DND-41 (cell line): ENCODE data around the gene E2F2.

Experiments used
- ATAC-seq: fragments of 200-7000 bp; cut with Tn5 transposase; 3 replicates; pipeline ENCODE4 v1.9.1; 2021; ENCODE audit warnings: low read depth; ENCODE audit not compliant: insufficient read depth
- DNase-seq: peaks from one replicate; pipeline ENCODE4 v3.0.0-alpha.2; 2020
- H2AFZ ChIP-seq: 2 replicates; pipeline ENCODE4 v1.6.0; 2012; ENCODE audit warnings: low read depth, low read length
- H3K27ac ChIP-seq: 2 replicates; pipeline ENCODE4 v1.5.1; 2012; ENCODE audit warnings: low read length, inconsistent platforms
- H3K27me3 ChIP-seq: fragments of 200-600 bp; sonication (generic); 2 replicates; pipeline ENCODE4 v1.6.0; 2012; ENCODE audit warnings: low read length, mild to moderate bottlenecking, inconsistent platforms; ENCODE audit not compliant: insufficient read depth, poor library complexity
- H3K36me3 ChIP-seq: 2 replicates; pipeline ENCODE4 v1.5.1; 2012; ENCODE audit warnings: low read length, inconsistent platforms; ENCODE audit not compliant: insufficient read depth
- H3K4me1 ChIP-seq: 2 replicates; pipeline ENCODE4 v1.5.1; 2012; ENCODE audit warnings: mild to moderate bottlenecking, low read length; ENCODE audit not compliant: insufficient read depth
- H3K4me2 ChIP-seq: 2 replicates; pipeline ENCODE4 v1.6.0; 2012; ENCODE audit warnings: mild to moderate bottlenecking, moderate library complexity, low read length, inconsistent platforms; ENCODE audit not compliant: insufficient read depth
- H3K4me3 ChIP-seq, 2 experiments: fragments of 200-600 bp in 1 of 2; shearing (Covaris generic) in 1 of 2; 2 replicates each; pipeline ENCODE4 v1.5.1; 2012 to 2016; ENCODE audit warnings: inconsistent platforms in 2 of 2, low read length in 2 of 2, mild to moderate bottlenecking in 2 of 2, low read depth in 1 of 2, moderate library complexity in 1 of 2
- H3K79me2 ChIP-seq: 2 replicates; pipeline ENCODE4 v1.6.0; 2012; ENCODE audit warnings: low read length, inconsistent platforms; ENCODE audit not compliant: insufficient read depth
- H3K9ac ChIP-seq: 2 replicates; pipeline ENCODE4 v1.6.0; 2012; ENCODE audit warnings: low read depth, mild to moderate bottlenecking, inconsistent platforms, low read length, moderate library complexity
- H3K9me3 ChIP-seq: 2 replicates; pipeline ENCODE4 v1.5.1; 2012; ENCODE audit warnings: low read length, moderate library complexity, mild to moderate bottlenecking, inconsistent platforms; ENCODE audit not compliant: insufficient read depth, severe bottlenecking
- H4K20me1 ChIP-seq: 2 replicates; pipeline ENCODE4 v1.6.0; 2012; ENCODE audit warnings: low read length; ENCODE audit not compliant: insufficient read depth
- EZH2 ChIP-seq: IDR thresholded peaks from 3 replicates; pipeline ENCODE4 v1.6.1; 2012; ENCODE audit warnings: borderline replicate concordance, low read depth, mild to moderate bottlenecking, moderate library complexity, low read length, inconsistent platforms; ENCODE audit not compliant: severe bottlenecking
- TF ChIP-seq, protein P1 (sequence below): IDR thresholded peaks from 2 replicates; pipeline ENCODE4 v1.5.1; 2012; ENCODE audit warnings: borderline replicate concordance, low read length, moderate library complexity, mild to moderate bottlenecking; ENCODE audit not compliant: poor library complexity, severe bottlenecking; ENCODE audit errors: extremely low read depth

Gene E2F2

DNA sequence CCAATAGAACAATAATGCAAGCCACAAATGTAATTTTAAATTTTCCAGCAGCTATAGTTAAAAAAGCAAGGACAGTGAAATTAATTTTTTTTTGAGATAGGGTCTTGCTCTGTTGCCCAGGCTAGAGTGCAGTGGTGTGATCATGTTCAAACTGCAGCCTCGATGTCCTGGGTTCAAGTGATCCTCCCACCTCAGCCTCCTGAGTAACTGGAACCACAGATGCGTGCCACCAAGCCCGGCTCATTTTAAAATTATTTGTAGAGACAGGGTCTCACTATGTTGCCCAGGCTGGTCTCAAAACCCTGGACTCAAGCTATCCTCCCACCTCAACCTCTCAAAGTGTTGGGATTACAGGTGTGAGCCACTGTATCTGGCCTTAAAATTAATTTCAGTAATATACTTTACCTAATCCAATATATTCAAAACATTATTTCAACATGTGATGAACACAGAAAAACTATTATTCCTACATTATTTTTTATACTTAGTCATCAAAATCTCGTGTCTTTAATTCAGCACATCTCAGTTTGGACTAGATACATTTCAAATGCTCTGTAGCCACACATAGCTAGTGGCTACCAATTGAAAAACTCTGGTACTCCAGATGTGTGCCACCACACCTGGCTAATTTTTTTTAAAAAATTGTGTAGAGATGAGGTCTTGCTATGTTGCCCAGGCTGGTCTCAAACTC, 39.1 kb upstream of the E2F2 start:
- peaks cover 20% of the 10 kb centered on the region for H3K27me3 ChIP-seq
- H3K4me3 ChIP-seq, result no peak overlapping the region
- H3K9ac ChIP-seq, result no peak overlapping the region
- no peaks in the 10 kb centered on the region for H3K4me1 ChIP-seq
- H4K20me1 ChIP-seq, result no peaks in the 10 kb centered on the region
- no peak overlapping the region for H3K4me2 ChIP-seq
- H3K27ac ChIP-seq, result no peak overlapping the region
- H3K36me3 ChIP-seq, result no peaks in the 10 kb centered on the region
- no peaks in the 10 kb centered on the region for H3K79me2 ChIP-seq
- H3K9me3 ChIP-seq, result no peaks in the 10 kb centered on the region
- ATAC-seq (no peak), DNase-seq (no peak)
- TF ChIP-seq, protein P1, sequence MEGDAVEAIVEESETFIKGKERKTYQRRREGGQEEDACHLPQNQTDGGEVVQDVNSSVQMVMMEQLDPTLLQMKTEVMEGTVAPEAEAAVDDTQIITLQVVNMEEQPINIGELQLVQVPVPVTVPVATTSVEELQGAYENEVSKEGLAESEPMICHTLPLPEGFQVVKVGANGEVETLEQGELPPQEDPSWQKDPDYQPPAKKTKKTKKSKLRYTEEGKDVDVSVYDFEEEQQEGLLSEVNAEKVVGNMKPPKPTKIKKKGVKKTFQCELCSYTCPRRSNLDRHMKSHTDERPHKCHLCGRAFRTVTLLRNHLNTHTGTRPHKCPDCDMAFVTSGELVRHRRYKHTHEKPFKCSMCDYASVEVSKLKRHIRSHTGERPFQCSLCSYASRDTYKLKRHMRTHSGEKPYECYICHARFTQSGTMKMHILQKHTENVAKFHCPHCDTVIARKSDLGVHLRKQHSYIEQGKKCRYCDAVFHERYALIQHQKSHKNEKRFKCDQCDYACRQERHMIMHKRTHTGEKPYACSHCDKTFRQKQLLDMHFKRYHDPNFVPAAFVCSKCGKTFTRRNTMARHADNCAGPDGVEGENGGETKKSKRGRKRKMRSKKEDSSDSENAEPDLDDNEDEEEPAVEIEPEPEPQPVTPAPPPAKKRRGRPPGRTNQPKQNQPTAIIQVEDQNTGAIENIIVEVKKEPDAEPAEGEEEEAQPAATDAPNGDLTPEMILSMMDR, result no peak
- TF ChIP-seq EZH2, result no peak
- no peak overlapping the region for H2AFZ ChIP-seq

- no peak overlapping the region for H3K9ac ChIP-seq
- no peaks in the 10 kb centered on the region for H3K79me2 ChIP-seq
- peak; percentile 8 for TF ChIP-seq EZH2
- TF ChIP-seq, protein P1, result no peak
- no peaks in the 10 kb centered on the region for H3K4me1 ChIP-seq
- no peaks in the 10 kb centered on the region for H4K20me1 ChIP-seq
- ATAC-seq (no peak), DNase-seq (no peak)
- no peak overlapping the region for H2AFZ ChIP-seq
- H3K36me3 ChIP-seq, result no peaks in the 10 kb centered on the region
- H3K4me2 ChIP-seq, result no peak overlapping the region
- no peaks in the 10 kb centered on the region for H3K9me3 ChIP-seq
- H3K27ac ChIP-seq, result no peak overlapping the region
- peaks cover 33% of the 10 kb centered on the region for H3K27me3 ChIP-seq
- no peak overlapping the region for H3K4me3 ChIP-seq
These were observed 37.8 kb upstream of the E2F2 start for GRCh38 chr1:23568608-23569383.

DNA sequence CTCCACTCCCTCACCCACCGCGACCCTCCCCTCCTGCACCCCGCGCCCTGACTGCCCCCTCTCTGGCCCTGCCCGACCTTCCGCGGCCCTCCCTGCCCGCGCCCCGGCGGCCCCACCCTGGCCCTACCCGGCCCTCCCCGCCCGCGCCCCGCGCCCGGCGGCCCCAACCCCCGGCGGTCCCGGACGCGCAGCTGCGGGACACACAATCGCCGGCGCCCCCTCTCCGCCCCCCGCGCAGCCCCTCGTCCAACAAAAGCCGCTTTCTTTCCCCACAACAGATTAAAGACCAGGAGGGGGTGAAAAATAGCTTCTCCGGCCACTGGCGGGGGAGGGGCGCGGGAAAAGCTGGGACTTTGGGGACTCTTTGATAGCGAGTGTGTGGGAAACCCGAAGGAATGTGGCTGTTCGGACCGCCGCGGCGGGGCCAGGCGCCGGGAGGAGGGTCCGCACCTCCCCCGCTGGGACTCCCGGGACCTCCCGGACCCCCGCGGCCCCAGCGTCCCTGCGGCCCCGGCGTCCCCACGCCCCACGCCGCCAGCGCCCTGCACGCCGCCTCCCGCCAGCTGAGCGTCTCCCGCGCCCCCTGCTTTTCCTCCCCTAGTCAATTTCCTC, 37.1 kb upstream of the E2F2 start:
- no peak overlapping the region for H3K9ac ChIP-seq
- no peak overlapping the region for H3K4me2 ChIP-seq
- no peaks in the 10 kb centered on the region for H3K79me2 ChIP-seq
- no peaks in the 10 kb centered on the region for H3K9me3 ChIP-seq
- TF ChIP-seq, protein P1, result no peak
- peak; percentile 27 for TF ChIP-seq EZH2
- H2AFZ ChIP-seq, result no peak overlapping the region
- peaks cover 37% of the 10 kb centered on the region for H3K27me3 ChIP-seq
- no peak for DNase-seq
- peaks cover under 1% of the 10 kb centered on the region; the same call in 1 of the 2 replicates for H3K4me1 ChIP-seq
- H3K27ac ChIP-seq, result no peak overlapping the region
- H3K36me3 ChIP-seq, result no peaks in the 10 kb centered on the region
- no peak overlapping the region for H3K4me3 ChIP-seq
- ATAC-seq, result no peak
- H4K20me1 ChIP-seq, result no peaks in the 10 kb centered on the region
